Measurements from ENCODE around the gene SEMA4B.

The SEMA4B gene

DNA sequence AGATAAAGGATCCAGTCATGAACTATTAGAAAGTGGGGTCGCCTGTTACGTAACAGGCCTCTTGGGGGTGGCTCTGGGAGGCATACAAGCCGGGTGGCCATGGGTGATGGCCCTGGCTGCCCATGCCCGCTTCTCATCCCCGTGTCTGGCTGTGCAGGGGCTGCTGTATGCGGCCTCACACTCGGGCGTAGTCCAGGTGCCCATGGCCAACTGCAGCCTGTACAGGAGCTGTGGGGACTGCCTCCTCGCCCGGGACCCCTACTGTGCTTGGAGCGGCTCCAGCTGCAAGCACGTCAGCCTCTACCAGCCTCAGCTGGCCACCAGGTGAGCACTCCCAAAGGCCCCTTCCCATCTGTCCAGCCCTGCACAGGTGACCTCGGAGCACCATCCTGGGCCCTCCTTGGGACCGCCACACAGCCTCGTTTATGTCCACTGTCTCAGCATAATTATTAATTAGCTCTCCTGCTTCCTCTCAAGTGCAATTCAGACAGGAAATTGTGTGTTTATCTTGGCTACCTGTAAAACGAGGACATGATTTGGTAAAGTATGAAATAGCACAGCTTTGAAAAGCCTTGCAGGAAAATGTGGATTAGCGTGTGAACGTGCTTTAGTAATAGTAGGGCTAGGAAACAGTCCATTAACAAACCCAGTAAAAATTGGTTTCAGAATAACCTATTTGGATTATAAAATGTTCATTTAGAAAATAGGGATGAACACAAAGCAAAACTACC, 24.5 kb downstream of the SEMA4B start:
- DNase-seq (ENCODE audit: low read depth in 2 of 3, low spot score in 1 of 3) = no peak

DNA sequence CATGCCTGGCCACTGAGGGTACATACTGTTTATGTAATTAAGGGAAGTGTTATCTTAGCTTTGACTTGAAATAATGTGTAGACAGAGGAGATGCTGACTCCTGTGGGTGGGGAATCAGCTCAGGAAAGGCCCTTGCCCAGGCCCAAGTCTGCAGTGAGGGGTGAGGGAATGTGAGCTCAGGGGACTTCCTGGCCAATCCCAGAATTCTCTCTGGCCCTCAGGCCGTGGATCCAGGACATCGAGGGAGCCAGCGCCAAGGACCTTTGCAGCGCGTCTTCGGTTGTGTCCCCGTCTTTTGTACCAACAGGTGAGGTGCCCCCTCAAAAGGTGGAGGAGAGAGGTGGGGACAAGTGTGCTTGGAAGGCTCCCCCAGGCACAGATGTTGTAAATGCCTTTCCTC, 26.2 kb downstream of the SEMA4B start:
- no peak for DNase-seq (ENCODE audit: low read depth in 2 of 3, low spot score in 1 of 3)

DNA sequence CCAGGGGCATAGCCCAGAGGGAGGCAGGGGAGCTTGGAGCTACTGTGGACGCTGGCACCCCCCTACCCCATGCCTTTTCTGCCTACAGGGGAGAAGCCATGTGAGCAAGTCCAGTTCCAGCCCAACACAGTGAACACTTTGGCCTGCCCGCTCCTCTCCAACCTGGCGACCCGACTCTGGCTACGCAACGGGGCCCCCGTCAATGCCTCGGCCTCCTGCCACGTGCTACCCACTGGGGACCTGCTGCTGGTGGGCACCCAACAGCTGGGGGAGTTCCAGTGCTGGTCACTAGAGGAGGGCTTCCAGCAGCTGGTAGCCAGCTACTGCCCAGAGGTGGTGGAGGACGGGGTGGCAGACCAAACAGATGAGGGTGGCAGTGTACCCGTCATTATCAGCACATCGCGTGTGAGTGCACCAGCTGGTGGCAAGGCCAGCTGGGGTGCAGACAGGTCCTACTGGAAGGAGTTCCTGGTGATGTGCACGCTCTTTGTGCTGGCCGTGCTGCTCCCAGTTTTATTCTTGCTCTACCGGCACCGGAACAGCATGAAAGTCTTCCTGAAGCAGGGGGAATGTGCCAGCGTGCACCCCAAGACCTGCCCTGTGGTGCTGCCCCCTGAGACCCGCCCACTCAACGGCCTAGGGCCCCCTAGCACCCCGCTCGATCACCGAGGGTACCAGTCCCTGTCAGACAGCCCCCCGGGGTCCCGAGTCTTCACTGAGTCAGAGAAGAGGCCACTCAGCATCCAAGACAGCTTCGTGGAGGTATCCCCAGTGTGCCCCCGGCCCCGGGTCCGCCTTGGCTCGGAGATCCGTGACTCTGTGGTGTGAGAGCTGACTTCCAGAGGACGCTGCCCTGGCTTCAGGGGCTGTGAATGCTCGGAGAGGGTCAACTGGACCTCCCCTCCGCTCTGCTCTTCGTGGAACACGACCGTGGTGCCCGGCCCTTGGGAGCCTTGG, 27.0 kb downstream of the SEMA4B start:
- no peak for DNase-seq (ENCODE audit: low read depth in 2 of 3, low spot score in 1 of 3)

DNA sequence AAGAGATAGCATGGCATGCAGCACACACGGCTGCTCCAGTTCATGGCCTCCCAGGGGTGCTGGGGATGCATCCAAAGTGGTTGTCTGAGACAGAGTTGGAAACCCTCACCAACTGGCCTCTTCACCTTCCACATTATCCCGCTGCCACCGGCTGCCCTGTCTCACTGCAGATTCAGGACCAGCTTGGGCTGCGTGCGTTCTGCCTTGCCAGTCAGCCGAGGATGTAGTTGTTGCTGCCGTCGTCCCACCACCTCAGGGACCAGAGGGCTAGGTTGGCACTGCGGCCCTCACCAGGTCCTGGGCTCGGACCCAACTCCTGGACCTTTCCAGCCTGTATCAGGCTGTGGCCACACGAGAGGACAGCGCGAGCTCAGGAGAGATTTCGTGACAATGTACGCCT, 27.8 kb downstream of the SEMA4B start:
- no peak for DNase-seq (ENCODE audit: low read depth in 2 of 3, low spot score in 1 of 3)

DNA sequence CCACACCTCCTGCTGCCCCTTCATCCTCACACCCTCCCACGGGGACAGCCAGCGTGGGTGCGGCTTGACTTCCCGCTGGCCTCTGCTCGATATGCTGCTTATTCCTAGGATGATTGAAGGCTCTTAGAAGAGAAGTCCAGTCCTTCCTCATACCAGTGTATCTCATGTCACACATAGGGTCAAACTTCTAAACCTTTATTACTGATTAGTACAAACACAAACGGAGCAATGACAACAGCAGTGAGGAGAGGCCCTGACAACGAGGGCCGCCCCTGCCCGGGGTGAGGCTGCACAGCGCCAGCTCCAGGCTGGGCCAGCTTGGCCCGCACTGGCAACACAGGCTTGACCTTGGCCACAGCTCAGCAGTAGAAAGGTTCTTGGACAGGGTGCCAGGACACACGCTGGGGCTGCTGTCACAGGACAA, 29.0 kb downstream of the SEMA4B start:
- DNase-seq (ENCODE audit: low read depth in 2 of 3, low spot score in 1 of 3) = no peak

DNA sequence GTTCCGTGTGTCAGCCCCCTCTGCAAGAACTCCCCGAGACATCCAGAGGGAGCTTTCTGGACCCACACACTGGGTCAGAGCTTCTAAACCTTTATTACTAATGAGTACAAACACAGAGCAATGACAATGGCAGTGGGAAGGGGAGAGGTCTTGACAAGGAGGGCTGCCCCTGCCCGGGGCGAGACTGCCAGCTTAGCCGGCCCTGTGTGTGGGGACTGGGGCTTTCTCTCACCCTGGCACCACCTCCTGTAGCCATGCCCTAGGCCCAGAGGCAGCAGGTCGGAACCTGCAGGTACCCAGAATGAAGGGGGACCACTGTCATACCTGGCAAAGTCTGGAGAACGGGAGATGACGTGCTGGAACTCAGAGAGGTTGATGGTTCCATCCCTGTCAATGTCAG, 29.5 kb downstream of the SEMA4B start:
- no peak for DNase-seq (ENCODE audit: low read depth in 2 of 3, low spot score in 1 of 3)

DNA sequence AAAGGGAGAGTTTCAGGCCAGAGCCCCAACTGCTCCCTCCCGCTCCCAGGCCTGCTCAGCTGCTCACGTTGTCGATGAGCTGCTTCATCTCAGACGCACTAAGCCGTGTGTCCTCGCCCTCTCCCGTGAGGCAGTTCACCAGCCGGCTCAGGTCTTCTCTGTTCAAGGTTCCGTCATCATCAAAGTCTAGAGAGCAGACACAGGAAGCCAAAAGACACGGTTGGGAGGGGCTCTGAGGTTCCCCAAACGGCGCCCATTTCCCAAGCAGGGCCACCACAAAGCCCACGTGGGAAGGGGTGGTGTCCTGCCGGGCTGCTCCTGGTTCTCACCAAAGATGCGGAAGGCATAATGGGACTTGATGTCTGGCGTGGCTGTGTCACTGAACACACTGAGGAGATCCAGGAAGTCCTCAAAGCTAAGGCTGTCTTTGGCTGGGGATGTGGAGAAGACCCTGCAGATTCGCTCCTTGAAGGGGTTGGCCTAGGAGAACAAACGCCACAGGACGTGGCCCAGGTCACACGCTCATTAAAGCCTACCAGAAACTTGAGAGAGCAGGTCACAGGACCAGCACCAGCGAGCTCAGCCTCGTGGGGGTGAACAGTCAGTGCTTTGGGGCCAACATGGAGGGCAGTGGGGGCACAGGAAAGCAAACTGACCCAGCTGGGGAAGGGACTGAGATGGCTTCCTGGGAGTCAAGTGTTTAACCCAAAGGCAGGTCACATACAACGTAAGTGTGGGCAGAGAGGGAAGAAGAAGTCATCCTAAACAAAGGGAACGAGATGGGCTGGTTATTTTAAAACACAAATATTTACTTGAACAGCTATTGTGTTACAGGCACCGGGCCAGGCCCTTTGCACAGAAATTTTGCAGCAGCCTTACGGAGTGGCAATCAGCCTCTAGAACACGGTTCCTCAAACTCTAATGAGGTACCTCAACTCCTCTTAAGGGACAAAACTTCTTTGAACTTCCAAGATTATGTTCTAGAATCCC, 30.2 kb downstream of the SEMA4B start:
- DNase-seq (ENCODE audit: low read depth in 2 of 3, low spot score in 1 of 3) = peak; percentile 38 to 60 (median 42)

DNA sequence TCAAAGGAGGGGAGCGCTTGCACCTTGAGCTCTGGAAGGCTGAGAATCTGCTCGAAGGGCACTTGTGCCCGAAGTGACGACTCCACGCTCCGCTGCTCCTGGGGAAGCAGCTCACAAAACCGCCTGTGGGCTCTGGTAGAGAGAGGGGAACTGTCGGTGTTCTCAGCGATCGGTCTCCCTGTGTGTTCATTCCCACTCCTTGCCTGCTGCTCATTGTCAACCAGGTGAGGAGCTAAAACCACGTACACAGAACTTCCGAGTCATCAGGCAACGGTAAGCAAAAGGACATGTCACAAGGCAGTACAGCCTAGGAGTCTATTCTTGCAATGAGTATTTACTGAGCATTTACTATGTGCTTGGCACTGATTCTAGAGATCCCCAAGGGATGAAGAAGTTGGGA, 31.1 kb downstream of the SEMA4B start:
- DNase-seq (ENCODE audit: low read depth in 2 of 3, low spot score in 1 of 3) = no peak

DNA sequence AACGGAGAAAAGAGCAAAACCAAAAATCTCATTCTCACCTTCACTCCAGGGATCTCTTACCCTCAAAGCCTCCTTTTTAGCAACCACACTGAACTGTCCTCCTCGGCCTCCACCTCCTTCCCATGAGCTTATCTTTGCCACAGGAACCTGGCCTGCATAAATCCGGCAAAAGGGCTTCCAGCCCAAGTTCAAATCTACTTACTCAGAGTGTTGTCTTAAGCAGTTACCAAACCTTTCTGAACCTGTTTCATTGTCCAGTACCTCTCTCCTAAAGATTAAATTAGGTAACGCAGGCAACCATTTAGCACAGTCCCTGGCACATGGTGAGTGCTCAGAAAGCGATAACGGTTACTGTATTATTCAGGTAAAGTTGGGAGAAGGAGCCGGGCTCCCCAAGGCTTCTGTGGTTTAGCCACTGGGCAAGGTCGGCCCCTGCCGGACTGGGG, 31.8 kb downstream of the SEMA4B start:
- DNase-seq (ENCODE audit: low read depth in 2 of 3, low spot score in 1 of 3) = no peak

DNA sequence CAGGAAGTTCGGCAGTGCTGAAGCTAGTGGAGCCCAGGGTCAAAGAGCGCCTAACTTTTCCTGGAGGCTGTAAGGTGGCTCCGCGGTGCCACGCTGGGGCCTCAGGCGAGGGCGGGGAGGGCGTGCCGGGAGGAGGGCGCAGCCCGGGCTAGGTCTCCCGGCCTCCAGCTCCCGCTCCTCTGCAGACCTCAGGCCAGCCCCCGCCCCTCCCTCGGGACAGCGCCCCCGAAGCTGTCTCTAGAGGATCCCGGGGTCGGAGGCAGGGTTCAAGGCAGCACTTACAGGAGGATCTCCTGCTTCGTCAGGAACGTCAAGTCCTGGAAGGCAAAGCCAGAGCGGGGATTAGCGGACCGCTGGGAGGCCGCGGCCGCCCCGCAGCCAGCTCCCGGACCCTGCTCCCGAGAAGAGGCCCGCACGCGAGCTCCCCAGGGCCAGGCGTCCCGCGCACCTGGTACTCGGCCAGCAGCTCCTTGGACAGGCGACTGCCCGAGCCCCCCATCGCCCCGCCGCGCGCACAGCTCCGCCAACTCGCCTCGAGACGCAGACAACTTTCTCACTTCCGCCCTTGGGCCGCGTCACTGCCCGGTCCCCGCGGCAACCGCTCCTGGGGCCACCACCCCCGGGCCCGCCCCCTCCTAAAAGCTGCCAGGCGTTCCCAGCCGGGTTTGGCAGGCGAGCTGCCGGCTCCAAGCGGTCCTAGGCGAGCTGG, 32.4 kb downstream of the SEMA4B start, which contains the start of gene CIB1:
TSS of gene CIB1 (minus strand) at position 555 of the 709 bp plus-strand sequence. CDS start at position 499, 56 bp downstream.
- DNase-seq (ENCODE audit: low read depth in 2 of 3, low spot score in 1 of 3) = peak; percentile 95 to 97 (median 96)

DNA sequence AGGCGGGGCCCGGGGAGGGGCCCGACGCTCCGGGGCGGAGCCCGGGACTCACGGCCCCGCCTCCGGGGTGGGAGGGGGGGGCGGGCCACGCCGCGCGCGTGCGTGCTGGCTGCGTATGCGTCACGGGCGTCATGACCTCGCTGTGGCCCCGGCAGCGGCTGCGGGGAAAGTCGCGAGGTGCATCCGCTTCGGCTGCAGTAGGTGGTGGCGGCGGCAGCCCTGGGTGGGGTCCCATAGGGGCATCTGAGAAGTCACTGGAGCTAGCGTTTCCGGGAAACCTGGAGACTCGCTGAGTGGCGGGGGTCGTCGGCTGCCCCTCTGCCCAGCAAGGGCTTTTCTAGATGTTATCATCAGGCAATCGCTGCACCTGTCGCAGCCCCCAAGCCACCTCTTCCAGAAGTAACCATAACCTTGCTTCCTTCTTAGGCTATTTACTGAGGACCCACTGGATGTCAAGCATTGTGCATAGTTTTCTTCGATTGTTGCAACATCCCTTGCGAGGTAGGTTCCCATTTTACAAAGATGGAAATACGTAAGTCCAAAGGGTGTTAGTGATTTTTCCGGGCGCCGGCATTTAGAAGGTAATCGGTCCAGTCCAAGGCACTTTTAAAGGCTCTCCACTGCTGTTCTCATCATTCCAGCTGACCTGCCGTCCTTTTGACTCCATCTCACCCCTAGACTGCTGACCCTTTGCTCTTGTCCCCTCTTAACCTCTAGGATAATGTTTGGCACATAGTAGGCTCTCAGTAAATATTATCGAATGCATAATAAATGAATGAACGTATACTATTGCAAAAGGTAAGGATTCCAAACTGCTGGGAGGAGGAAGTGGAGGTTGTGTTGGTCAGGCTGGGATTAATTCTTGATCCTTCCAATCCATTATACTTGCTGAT, 33.2 kb downstream of the SEMA4B start, which contains the start of gene GDPGP1:
TSS of gene GDPGP1 (plus strand) at position 114 of the 893 bp plus-strand sequence. CDS start 6,700 bp downstream, outside the sequence.
- DNase-seq (ENCODE audit: low read depth in 2 of 3, low spot score in 1 of 3) = no peak

DNA sequence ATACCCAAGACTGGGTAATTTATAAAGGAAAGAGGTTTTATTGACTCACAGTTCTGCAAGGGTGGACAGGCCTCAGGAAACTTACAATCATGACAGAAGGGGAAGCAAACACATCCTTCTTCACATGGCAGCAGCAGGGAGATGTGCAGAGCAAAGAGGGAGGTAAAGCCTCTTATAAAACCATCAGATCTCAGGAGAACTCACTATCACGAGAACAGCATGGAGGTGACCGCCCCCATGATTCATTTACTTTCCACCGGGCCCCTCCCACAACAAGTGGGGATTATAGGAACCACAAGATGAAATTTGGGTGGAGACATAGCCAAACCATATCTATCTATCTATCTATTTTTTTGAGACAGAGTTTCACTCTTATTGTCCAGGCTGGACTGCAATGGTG, 38.2 kb downstream of the SEMA4B start:
- no peak for DNase-seq (ENCODE audit: low read depth in 2 of 3, low spot score in 1 of 3)

DNA sequence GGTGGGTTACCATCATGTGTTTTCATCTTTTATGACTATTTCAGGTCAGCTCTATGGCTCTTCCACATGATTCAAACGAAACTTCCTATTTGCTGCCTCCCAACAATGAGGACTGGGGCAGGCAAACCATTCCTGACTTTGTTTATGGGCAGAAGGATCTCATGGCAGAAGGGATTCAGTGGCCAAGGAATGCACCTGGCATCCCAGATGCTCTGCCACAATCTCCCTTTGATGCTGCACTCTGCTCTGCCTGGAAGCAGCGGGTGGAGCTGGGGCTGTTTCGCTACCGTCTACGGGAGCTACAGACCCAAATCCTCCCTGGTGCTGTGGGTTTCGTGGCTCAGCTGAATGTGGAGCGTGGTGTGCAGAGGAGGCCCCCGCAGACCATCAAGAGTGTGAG, 39.7 kb downstream of the SEMA4B start:
- no peak for DNase-seq (ENCODE audit: low read depth in 2 of 3, low spot score in 1 of 3)

DNA sequence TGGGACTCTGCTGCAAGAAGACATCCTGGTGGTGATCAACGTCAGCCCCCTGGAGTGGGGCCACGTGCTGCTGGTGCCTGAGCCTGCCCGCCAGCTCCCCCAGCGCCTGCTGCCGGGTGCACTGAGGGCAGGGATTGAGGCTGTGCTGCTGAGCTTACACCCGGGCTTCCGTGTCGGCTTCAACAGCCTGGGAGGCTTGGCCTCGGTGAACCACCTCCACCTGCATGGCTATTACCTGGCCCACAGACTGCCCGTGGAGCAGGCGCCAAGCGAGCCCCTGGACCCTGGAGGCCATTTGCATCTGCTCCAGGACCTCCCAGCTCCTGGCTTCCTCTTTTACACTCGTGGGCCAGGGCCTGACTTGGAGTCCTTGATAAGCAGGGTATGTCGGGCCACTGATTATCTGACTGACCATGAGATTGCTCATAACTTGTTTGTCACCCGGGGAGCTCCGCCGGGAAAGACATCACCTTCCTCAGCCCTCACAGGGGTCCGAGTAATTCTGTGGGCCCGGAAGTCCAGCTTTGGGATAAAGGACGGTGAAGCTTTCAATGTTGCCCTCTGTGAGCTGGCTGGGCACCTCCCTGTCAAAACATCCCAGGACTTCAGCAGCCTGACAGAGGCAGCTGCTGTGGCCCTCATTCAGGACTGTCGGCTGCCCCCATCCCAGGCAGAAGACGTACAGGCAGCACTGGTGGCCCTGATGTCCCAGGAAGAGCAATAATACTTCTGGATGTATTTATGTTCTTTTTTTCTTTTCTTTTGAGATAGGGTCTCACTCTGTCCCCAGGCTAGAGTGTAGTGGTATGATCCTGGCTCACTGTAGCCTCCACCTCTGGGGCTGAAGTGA, 40.4 kb downstream of the SEMA4B start:
- DNase-seq (ENCODE audit: low read depth in 2 of 3, low spot score in 1 of 3) = no peak

DNA sequence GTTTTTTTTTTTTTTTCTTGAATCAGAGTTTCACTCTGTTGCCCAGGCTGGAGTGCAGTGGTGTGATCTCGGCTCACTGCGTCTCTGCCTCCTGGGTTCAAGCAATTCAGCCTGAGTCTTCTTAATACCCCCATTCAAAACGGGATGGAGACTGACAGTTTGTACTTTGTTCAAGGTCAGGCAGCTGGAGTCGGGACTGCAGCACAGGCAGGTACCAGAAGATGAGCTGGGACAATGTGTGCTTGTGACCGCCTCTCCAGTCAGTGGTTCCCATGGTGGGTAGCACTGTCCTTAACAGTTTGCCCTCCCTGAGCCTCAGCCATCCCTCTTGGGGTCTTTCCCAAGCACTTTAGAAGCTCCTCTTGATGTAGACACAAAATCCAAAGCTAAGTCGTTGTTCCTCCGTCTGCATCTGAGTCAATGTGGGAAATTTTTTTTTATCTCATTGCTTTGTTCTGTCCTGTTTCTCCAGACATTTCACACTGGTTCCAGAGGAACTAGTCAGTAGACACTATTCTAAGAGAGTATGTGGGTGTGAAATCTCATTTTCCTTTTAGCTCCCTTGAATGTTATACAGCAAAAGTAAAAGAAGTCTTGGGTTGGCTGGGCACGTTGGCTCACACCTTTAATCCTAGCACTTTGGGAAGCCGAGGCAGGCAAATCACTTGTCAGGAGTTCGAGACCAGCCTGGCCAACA, 43.0 kb downstream of the SEMA4B start:
- DNase-seq (ENCODE audit: low read depth in 2 of 3, low spot score in 1 of 3) = no peak

DNA sequence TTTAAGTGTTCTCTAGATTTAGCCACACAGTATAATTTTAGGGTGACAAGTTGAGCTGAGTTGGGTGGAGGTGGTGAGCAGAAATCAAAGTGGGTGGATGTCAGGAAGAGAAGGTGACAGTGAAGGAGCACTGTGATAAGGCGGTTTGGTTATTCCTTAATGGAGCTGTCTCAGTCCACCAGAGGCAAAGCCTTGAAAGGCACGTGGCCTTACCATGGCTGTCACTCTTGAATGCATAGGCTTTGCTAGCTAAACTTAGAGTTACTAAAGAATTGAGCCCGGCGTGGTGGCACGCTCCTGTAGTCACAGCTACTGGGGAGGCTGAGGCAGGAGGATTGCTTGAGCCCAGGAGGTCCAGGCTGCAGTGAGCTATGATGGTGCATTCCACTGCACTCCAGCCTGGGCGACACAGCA, 47.7 kb downstream of the SEMA4B start:
- no peak for DNase-seq (ENCODE audit: low read depth in 2 of 3, low spot score in 1 of 3)

DNA sequence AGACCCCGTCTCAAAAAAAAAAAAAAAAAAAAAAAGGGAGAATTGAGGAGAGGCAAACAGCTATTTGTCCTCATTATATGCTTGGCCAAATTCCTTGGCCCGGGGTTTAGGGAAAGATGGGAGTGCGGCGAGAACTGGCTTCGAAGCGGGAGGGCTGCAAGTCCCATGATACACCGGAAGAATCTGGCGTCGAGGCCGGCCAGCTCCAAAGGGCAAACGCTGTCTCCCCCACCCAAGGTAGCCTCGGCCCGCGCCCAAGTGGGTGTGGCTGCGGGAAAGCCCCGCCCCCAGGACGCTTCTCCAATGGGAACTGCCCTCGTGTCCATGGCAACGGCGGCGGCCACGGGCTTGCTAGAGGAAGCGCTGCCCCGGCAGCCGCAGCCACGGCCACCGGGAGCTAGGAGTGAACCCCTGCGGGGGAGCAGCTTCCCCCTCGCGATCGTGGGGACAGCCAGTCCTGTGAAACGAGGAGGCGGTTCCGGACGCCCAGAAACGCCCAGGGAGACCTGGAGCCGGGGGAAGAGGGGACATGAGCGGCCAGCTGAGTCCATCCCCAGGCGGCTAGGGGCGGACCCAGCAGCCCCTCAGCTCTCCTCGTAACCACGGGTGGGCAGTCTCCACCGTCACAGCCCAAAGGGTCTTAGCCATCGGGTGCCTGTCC, 48.2 kb downstream of the SEMA4B start, which contains the start of gene TTLL13:
TSS of gene TTLL13 (plus strand) at position 354 of the 661 bp plus-strand sequence. CDS start 1,075 bp downstream, outside the sequence.
- peak; percentile 63 to 85 (median 76) for DNase-seq (ENCODE audit: low read depth in 2 of 3, low spot score in 1 of 3)
